ENCODE results near the gene DGCR2. TPM values are rescaled to one million over a fixed set of nuclear protein-coding genes. Genes with fewer than 3 reads are reported as not detected.
"Not testable (repeated sequence)": the region's sequence is repeated elsewhere in the genome, so short reads cannot be mapped to it uniquely, and the experiment has no call there.

DGCR2 gene
- total and polyA plus RNA-seq, 2 of the 4 experiments (the other 2 are of a cell fraction), result 17.2 to 35.4 TPM

DNA sequence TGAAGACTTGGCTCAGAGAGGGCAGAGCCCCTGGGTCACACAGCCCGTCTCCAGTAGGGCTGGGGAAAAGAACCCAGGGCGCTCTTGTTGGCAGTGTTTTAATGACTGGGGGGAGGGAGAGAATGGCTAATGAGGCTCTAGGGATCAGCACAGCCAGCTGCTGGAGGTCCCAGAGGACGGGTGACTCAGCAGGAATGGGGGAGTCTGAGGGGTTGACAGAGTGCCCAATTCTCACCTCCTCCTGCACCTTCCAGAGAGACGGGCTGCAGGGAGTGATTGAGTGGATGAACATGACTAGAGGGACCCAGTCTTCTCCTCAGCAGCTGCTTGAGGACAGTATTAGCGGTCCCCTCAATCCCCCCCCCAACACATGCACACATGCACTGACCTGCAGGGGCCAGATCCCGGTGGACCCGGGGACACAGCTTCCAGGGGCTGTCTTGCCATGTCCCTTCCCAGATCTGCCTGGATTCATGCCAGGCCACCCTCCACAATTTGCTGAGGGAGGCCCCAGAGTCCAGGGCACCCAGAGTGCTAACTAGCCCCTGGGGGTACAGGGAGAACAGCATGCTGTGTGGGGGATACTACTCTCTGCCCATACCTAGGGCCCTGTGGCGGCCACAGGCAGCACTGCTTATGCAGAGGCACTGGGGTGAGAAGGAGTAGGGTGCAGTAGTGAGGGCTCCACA lies 94.7 kb downstream of the DGCR2 start:
- WGBS, 2 experiments (ENCODE audit: extremely low coverage in 2 of 2, insufficient read length in 1 of 2), result no CpG with 5 or more reads among the region's 8 CpGs
- H3K36me3 ChIP-seq (ENCODE audit: control insufficient read depth, insufficient read depth, low read length); H2BK120ac ChIP-seq (ENCODE audit: low read depth, low read length); BruUV-seq (replicated peaks); H3K18ac ChIP-seq (ENCODE audit: low read depth, low read length); intact Hi-C loops (cut with micrococcal nuclease); in situ Hi-C loops (cut with MboI; ENCODE audit: low sequenced_read_pairs); CTCF ChIA-PET; H3K4me2 ChIP-seq (ENCODE audit: low read depth, low read length); H4K91ac ChIP-seq (ENCODE audit: insufficient read depth, low read depth, low read length); H4K8ac ChIP-seq (ENCODE audit: low read depth in 2 of 2, low read length in 2 of 2); H2AFZ ChIP-seq (replicated peaks; ENCODE audit: low read length, poor library complexity); H3K4me3 ChIP-seq (ENCODE audit: insufficient read depth, low read depth, low read length); H4K20me1 ChIP-seq (ENCODE audit: insufficient read depth, low read length); H2AK5ac ChIP-seq (ENCODE audit: low read depth, low read length); H3K56ac ChIP-seq (ENCODE audit: extremely low read depth, insufficient read depth, low read length); dilution Hi-C loops (cut with HindIII; ENCODE audit: low sequenced_read_pairs, unreplicated experiment); H2AK9ac ChIP-seq (replicated peaks; ENCODE audit: low read depth, low read length, poor library complexity); H2BK15ac ChIP-seq (ENCODE audit: low read depth, low read length); H3K9me1 ChIP-seq (ENCODE audit: insufficient read depth, low read length); POLR2A ChIA-PET (ENCODE audit: unreplicated experiment); H4K5ac ChIP-seq (ENCODE audit: low read depth, low read length); H3K9ac ChIP-seq (ENCODE audit: low read depth, low read length); H3K79me1 ChIP-seq (ENCODE audit: low read depth in 1 of 2, low read length in 2 of 2); H3K9me3 ChIP-seq (ENCODE audit: control insufficient read depth, insufficient read depth, low read length); H3K4me1 ChIP-seq (ENCODE audit: control insufficient read depth, insufficient read depth, low read length); H3K27ac ChIP-seq (ENCODE audit: insufficient read depth, low read length); H2BK20ac ChIP-seq (ENCODE audit: low read depth, low read length); H2BK5ac ChIP-seq (ENCODE audit: low read depth, low read length, poor library complexity, severe bottlenecking); DNase-seq; H3K23ac ChIP-seq (ENCODE audit: low read depth, low read length); H3K4ac ChIP-seq (ENCODE audit: low read depth, low read length); H3K14ac ChIP-seq (replicated peaks; ENCODE audit: low read depth, low read length): not testable (repeated sequence)
- peaks cover 17% of the 10 kb centered on the region for H3K27me3 ChIP-seq (ENCODE audit: control insufficient read depth, insufficient read depth, low read length)
- ATAC-seq (ENCODE audit: low read depth), result peak; percentile 31

DNA sequence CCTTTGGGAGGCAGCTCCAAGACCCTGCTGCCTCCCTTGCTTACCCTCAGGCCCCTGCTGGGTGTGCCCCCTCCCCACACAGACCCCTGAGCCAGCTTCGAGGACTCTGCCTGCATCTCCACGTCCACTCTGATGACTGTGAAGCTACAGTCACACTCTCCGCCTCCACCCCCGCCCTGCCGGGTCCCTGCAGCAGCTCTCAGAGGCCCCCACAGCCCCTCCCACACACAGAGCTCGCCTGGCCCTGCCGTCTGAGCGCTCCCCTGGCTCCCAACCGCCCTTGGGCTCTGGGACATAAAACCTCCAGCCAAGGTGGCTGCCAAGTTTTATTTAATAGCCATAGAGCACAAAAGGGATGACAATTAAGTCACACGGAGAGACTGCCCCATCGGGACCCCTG lies 96.1 kb downstream of the DGCR2 start:
- H3K4me3 ChIP-seq (ENCODE audit: insufficient read depth, low read depth, low read length); H2BK120ac ChIP-seq (ENCODE audit: low read depth, low read length); H3K36me3 ChIP-seq (ENCODE audit: control insufficient read depth, insufficient read depth, low read length); H3K23ac ChIP-seq (ENCODE audit: low read depth, low read length); H3K14ac ChIP-seq (replicated peaks; ENCODE audit: low read depth, low read length); H2BK15ac ChIP-seq (ENCODE audit: low read depth, low read length); H2BK5ac ChIP-seq (ENCODE audit: low read depth, low read length, poor library complexity, severe bottlenecking); H3K9me3 ChIP-seq (ENCODE audit: control insufficient read depth, insufficient read depth, low read length); H3K9ac ChIP-seq (ENCODE audit: low read depth, low read length); H4K20me1 ChIP-seq (ENCODE audit: insufficient read depth, low read length); DNase-seq; H3K9me1 ChIP-seq (ENCODE audit: insufficient read depth, low read length); dilution Hi-C loops (cut with HindIII; ENCODE audit: low sequenced_read_pairs, unreplicated experiment); CTCF ChIA-PET; H3K4ac ChIP-seq (ENCODE audit: low read depth, low read length); H2AK9ac ChIP-seq (replicated peaks; ENCODE audit: low read depth, low read length, poor library complexity); H3K4me2 ChIP-seq (ENCODE audit: low read depth, low read length); H3K79me1 ChIP-seq (ENCODE audit: low read depth in 1 of 2, low read length in 2 of 2); H2BK20ac ChIP-seq (ENCODE audit: low read depth, low read length); H4K5ac ChIP-seq (ENCODE audit: low read depth, low read length); H2AFZ ChIP-seq (replicated peaks; ENCODE audit: low read length, poor library complexity); H3K4me1 ChIP-seq (ENCODE audit: control insufficient read depth, insufficient read depth, low read length); H3K27ac ChIP-seq (ENCODE audit: insufficient read depth, low read length); in situ Hi-C loops (cut with MboI; ENCODE audit: low sequenced_read_pairs); H3K56ac ChIP-seq (ENCODE audit: extremely low read depth, insufficient read depth, low read length); intact Hi-C loops (cut with micrococcal nuclease); BruUV-seq (replicated peaks); H4K8ac ChIP-seq (ENCODE audit: low read depth in 2 of 2, low read length in 2 of 2); POLR2A ChIA-PET (ENCODE audit: unreplicated experiment); H3K18ac ChIP-seq (ENCODE audit: low read depth, low read length); ATAC-seq (ENCODE audit: low read depth); H2AK5ac ChIP-seq (ENCODE audit: low read depth, low read length); H4K91ac ChIP-seq (ENCODE audit: insufficient read depth, low read depth, low read length): not testable (repeated sequence)
- no CpG with 5 or more reads among the region's 11 CpGs for WGBS, 2 experiments (ENCODE audit: extremely low coverage in 2 of 2, insufficient read length in 1 of 2)
- peaks cover 17% of the 10 kb centered on the region for H3K27me3 ChIP-seq (ENCODE audit: control insufficient read depth, insufficient read depth, low read length)

Measured in IMR-90 (cell line).